HUDEP-2 (cell line): ENCODE measurements around the gene CACNG4.

ENCODE experiments used
- DNase-seq, 76 experiments: peaks; one replicate each; lab custom pipeline; 2025; ENCODE audit not compliant: unreplicated experiment in 76 of 76; lab: John Stamatoyannopoulos, UW

CACNG4 gene

DNA sequence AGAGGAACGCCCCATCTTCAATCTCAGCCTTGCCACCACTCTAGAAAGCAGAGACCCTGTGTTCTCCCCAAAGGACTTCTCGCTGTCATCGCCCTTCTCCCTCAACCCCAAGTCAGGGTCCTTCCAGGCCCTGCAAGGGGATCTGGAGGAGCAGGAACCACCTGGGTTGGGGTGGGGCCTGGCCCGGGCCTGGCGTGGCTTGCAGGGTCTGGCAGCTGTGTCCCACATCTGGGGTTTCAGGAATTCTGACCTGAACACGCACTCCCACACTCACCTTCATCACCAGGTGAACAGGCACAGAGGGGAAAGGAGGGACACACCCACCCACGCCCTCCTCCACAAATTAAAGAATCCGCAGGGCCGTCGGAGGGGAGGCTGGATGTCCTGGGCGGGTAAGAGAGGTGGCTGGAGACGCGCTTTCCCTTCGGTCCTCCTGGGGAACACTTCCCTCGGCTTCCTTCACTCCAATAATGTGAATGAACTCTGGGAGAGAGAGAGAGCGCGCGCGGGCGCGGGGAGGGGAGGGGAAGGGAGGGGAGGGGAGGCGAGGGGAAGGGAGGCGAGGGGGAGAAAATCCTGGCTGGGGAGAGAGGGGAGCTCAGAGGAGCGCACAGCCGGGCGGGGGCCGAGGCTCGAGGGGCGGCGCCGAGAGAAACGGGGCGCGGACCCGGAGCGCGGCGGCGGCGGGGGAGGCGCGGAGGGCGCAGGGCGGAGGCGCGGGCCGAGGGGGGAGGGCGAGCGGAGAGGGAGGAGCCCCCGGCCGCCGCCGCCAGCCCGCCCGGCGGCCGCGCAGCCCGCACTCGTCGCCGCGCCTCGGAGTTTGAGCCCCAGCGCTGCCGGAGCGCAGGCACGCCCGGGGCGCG lies at the start of gene CACNG4:
Gene CACNG4 (plus strand): TSS at position 799 of the 863 bp plus-strand sequence. CDS start 205 bp downstream, outside the sequence.
- DNase-seq: no peak

DNA sequence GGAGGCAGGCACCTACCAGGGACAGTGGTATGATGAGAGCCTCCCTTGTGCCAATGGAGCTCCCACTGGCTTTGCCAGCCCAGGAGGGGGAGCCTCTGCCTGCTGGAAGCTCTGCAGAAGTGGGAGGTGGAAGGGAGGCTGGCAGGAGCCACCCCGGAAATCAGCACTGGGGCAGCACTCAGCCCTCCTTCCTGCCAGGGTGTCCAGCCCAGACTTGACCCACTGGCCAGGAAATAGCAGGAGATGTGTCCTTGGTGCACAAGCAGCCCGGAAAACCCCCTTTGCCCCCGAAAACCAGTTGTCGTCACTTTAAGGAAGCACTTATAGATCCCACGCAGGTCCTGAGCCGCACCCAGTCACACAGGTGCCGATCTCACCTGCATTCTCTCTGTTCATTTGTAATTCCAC lies 49.3 kb upstream of the CACNG4 start:
- peak in 2 of 76 experiments; percentile 1 to 2 for DNase-seq

DNA sequence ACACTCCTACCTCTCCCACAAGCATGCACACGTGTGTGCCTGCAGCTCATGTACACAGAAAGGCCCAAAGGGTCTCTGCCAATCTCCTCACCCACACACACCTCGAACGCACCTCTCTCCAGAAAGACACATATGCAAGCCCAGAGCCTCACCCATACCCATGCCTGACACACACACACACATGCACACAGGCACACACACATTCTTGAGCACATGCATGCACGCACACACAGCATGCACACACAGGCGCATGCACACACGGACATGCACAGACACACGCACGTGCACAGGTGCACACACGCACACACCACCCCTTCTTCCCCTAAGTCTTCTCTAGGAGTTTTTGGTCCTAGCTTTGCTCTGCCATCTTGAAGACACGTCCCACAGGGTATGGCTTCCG lies 48.7 kb upstream of the CACNG4 start:
- no peak for DNase-seq

DNA sequence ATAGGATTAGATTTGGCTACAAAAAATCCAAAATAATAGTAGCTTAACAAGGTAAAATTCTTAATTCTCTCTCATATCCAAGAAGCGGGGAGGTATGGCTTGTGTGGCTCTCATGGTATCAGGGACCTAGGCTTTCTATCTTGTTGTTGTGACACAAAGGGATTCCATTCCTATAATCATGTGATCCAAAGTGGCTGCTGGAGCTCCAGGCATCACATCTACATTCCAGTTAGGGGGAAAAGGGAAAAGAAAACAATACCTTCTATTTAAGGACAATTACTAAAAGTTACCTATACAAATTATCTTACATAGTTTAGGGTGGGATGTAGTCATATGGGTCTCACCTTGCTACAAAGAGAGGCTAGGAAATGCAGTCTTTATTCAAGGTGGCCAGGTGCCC lies 47.6 kb upstream of the CACNG4 start:
- no peak for DNase-seq

DNA sequence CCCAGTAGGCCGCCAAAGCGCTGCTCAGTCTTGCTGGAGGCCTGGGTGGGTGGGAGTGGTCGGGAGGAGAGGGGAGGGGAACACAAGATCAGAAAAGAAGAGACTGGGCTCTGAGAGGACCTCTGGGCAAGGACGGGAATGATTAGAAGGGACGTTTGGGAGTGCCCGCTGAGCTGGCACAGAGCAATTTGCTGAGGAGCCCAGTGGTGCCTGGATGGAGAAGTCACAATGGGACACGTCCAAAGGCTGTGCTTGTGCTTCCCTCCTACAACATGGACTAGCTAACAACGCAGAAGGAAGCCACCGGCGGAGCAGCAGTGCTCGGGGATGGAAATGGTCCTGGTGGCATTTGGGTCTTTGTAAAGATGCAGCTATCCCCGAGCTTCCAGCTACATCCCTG lies 45.6 kb upstream of the CACNG4 start:
- DNase-seq: no peak

DNA sequence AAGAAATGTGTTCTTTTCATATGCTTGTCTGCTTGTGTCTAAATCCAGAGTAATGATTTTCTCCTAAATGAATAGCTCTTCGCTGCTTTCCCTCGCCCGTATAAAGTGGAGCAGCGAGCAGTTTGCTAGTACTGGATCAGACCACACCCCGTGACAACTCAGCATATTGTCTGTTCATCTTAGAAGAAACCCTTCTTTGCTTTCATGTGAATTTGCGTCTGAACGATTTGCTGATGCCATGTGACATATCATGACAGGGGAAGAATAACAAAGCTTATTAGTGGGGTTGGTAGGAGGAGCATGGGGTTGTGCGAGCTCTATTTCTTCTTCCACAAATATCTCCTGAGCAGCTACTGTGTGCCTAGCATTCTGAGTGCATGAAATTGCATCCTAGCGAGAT lies 44.1 kb upstream of the CACNG4 start:
- no peak for DNase-seq

DNA sequence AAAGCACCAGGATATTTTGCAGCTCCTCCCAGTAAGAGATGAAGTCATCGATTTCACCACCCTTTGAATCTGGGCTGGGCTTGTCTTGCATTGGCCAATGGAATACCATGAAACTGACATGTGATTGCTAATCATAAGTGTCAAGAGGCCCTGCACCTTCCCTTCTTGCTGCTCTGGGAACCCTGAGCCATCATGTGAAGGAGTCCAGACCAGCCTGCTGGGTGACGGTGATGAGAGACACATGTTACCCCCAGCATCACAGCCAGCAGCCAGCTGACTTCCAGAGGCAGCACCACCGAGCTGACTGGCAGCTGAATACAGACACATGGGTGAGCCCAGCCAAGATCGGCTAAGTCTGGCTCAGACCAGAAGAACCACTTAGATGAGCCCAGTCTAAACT lies 43.6 kb upstream of the CACNG4 start:
- no peak for DNase-seq

DNA sequence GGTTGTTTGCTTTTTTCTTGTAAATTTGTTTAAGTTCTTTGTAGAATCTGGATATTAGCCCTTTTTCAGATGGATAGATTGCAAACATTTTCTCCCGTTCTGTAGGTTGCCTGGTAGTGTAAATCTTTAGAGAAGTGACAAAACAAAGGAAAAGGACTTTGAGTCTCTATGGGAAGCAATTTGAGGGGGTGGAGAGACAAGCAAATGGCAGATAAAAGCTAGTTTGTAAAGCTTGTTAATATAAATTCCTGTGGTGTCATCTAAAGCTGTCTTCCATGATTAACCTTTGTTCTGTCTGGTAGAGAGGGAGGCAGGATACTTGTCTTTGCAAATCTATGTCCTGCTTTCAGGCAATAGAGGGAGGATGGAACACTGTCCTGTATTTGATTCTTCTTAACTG lies 40.6 kb upstream of the CACNG4 start:
- no peak for DNase-seq

DNA sequence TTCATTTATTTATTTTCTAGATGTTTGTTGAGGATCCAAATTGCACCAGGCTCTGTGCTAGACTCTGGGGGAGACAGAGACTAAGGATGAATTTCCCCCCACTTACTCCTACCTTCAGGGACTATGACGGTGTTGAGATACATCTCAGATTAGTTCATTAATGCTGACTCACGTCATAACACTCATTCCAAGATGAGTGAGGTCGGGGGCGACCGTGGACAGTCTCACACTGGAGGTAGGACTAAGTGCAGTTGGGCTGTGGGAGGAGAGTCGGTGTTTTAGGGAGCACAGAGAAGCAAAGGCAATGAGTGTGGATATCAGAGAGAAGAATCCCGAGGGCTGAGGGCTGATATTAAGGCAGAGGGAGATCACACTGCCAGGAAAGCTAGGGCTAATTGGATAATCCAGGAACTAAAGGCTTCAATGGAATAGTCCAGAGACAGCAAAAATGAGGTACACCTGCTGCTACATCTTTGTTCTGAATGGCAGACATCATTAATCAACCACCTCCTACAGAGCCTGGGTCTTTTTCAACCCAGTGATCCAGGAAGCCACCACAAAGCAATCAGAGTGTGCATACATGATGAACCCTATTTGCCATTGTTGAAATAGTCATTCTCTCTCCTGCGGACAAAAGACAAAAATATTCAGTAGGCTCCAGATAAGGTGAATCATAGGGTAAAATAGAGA lies 38.6 kb upstream of the CACNG4 start:
- DNase-seq: no peak

DNA sequence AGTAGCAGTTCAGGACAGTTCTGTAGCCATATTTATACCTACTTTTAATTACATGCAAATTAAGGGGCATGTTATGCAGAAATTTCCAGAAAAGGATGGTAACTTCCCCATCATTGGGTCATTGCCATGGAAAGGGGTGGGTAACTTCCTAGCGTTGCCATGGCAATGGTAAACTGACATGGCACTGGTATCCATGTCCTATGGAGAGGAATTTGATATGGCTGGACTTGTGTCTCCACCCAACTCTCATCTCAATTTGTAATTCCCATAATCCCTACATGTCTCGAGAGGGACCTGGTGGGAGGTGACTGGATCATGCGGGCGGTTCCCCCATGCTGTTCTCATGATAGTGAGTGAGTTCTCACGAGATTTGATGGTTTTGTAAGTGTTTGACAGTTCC lies 35.6 kb upstream of the CACNG4 start:
- DNase-seq: no peak

DNA sequence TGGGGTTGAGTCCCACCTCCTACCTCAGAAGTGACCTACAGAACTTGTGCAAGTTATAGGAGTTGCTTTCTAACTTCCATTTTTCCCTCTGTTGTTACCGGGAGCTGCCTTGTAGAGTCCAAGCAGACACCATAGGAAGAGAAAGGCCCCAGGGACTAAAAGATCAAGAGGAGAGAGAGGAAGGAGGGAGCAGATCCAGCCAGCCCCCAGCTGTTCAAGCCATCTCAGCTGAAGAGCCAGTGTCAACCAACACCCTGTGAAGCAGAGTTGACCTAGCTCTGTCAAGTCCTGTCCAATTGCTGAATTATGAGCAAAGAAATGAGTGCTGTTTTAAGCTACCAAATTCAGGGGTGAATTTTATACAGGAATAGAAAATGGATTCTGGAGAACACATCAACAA lies 34.9 kb upstream of the CACNG4 start:
- no peak for DNase-seq

DNA sequence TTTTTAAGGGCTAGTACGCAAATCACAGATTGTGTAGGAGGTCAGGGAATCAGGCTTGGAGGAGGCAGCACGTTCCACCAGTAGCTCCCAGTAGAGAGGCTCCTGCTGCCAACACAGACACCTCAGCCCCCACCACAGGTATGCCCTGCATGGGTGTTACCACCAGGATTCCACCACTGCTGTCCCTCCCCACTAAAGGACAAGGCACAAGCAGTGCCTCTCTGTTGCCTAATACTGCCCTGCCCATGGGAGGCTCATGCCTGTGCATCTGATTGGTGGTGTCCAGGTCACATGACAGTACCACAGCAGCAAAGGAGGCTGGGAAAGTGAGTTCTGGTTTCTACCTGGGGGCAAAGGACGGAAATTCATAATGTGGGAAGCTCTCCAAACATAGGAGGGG lies 33.6 kb upstream of the CACNG4 start:
- DNase-seq: peak in 3 of 76 experiments; percentile 5 to 21 (median 7)

DNA sequence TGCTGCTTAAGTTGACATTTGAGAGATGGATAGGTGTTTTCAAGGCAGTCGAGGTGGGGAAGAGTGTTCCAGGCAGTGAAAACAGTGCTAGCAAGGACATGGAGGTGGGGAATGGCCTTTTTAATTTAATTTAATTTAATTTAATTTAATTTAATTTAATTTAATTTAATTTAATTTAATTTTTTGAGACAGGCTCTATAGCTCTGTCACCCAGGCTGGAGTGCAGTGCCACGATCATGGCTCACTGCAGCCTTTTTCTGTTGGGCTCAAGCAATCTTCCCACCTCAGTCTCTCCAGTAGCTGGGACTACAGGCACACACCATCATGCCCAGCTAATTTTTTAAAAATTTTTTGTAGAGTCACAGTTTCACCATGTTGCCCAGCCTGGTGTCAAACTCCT lies 32.2 kb upstream of the CACNG4 start:
- DNase-seq: no peak

DNA sequence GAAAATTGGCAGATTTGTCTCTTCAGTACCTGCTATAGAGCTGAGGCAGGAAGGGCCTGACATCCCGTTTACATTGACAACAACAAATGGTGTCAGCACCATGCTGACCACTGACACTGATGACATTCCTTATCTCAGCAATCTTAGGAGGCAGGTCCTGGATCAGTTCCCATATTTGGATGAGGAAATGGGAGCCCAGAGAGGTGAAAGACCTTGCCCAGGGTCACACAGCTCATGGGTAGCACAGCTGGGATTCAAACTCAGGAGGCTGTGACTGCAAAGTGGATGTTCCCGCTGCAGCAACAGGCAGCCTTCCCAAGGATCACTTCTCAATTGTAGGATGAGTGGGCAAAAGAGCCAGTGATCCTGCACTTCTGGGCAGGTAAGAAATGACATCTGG lies 30.5 kb upstream of the CACNG4 start:
- no peak for DNase-seq

DNA sequence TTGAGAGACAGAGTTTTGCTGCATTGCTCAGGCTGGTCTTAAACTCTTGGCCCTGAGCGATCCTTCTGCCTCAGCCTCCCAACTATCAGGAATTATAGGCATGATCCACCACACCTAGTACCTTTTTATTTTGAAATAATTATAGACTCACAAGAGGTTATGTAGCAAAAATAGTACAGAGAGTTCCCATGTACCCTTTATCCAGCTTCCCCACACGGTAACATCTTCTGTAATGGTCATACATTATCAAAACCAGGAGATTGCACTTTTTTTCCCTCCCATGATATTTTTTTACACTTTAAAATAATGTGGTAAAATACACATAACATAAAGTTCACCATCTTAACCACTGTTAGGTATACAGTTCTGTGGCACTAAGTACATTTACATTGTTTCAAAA lies 28.8 kb upstream of the CACNG4 start:
- no peak for DNase-seq

DNA sequence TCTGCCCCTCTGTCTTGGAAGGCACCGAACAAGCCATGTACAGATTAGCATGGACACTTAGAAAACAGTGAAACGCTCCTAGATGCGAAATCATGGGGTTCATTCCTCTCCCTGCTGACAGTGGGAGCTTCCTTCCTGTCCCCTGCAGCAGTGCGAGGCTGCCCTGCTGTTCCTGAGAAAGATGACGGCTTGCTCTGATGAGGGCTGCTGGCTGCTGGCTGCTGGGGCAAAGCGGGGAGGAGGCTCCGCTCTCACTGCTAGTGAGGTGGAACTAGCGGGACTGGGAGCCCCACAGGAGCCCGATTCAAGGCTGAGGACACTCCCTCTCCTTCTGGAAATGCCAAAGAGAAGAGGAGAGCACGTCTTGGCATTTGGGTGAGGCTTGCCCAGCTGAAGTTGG lies 25.9 kb upstream of the CACNG4 start:
- DNase-seq: no peak

DNA sequence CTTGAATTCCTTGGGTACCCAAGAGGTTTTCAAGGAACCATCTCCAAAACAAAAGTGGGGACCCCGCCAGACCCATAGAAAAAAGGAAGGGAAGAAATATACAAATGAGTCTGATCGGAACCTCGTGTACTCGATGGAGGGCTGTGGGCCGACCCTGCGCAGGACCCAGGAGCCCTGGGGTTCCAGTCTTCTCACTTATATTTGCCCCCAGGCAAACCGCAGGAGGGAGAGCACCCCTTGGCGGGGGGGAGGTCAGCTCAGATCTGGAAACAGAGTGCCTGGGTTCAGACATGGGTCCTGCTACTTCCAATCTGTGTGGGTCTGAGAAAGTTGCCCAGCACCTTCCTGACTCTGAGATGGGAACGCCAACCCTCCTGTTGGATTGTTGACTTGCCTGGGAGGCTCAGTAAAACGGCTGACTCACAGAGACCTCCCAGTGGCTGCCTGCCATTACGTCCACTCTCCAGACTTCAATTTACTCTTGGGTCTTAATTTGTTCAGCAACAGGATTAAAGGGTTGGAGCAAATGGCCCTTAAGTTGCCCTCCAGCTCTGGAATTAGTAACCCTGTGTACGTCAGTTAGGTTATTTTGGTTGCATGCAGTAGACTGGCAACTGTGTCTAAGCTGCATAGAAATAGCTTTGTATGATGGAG lies 24.9 kb upstream of the CACNG4 start:
- no peak for DNase-seq

DNA sequence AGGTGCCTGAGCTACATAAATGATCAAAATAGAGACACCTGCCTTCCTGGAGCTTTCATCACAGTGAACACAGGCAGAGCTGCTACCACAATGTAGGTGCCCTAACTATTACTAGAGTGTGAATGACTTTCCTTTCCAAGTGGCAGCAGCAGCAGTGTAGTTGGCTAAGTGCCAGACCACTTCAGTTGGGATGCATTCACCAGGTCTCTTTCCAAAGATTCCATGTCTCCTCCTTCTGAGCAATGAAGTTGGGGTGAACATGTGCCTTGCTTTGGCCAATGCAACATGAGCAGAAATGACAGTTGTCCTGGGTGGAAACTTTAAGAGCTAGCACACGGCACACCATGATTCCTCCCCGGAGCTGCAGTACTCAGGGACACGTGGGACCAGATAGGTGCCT lies 23.3 kb upstream of the CACNG4 start:
- no peak for DNase-seq

DNA sequence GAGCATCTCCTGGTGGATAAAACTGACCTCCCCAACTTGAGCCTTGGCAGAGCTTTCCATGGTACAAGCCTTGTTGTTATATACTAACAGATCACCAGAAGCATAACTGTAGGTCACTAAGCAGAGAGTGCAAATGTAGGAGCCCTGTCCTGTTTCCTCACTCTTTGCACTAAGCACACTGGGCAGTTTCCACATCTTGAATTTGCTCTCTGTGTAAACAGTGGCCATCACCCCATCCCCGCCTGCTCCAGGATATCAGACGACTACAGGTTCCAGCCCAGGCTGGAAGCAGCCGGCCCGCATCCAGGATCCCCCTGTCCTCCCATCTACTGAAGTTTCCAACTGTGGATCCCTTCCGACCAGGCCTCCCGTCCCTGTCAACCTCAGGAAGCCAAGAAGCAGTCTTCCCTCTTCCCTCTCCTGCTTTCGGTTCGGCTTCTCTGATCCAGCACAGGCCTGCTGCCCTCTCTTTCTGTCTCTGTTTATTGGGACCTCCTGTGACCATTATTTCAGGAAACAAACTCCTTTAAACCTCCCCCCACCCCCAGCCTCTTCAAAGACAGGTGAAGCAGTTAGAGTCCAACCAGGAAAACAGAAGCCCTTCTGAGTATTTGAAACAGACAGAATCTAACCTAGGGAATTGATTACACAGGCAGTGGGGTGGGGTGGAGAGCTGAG lies 22.6 kb upstream of the CACNG4 start:
- no peak for DNase-seq

DNA sequence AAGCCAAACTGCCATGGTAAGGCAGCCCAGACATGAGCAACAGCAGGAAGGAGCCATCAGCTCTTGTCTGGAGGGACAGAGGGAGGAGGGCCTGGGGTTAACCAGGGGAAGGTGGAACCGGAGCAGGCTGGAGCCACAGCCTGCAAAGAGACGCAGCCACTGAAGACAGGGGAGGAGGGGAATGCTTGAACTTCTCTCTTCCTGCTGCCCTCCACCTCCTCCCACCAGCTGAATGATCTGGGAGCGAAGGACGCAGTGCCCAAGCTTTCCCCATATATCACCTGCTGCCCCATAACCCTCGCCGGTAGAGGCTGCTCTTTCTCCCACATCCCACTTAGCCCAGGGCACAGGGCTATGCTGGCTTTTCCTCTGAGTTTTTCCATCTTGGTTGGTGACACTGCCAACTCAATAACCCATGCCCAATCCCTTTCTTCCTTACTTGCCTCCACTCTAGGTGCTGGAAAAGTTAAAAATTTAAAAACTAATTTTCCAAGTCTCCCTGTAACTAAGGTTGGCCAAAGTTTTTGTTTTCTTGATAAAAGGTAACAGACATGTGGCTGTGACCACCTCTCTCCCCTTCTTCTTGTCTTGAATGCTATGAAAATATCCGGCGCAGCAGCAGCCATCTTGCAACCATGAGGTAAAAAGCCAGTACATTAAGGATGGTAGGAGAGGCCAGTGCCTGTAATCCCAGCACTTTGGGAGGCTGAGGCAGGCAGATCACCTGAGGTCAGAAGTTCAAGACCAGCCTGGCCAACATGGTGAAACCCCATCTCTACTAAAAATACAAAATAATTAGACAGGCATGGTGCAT lies 21.8 kb upstream of the CACNG4 start:
- DNase-seq: no peak
